Measurements from ENCODE around the gene HOXD8.

The HOXD8 gene

GRCh38 chr2:176128982-176129796 is at the start of gene HOXD8:
Gene HOXD8 (plus strand): TSS chr2:176129705. CDS start chr2:176130367, 662 bp downstream.
- TF ChIP-seq, protein P1, sequence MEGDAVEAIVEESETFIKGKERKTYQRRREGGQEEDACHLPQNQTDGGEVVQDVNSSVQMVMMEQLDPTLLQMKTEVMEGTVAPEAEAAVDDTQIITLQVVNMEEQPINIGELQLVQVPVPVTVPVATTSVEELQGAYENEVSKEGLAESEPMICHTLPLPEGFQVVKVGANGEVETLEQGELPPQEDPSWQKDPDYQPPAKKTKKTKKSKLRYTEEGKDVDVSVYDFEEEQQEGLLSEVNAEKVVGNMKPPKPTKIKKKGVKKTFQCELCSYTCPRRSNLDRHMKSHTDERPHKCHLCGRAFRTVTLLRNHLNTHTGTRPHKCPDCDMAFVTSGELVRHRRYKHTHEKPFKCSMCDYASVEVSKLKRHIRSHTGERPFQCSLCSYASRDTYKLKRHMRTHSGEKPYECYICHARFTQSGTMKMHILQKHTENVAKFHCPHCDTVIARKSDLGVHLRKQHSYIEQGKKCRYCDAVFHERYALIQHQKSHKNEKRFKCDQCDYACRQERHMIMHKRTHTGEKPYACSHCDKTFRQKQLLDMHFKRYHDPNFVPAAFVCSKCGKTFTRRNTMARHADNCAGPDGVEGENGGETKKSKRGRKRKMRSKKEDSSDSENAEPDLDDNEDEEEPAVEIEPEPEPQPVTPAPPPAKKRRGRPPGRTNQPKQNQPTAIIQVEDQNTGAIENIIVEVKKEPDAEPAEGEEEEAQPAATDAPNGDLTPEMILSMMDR (conservative IDR thresholded peaks at IDR 0.05; ENCODE audit: control insufficient read depth, insufficient read depth, low read depth, low read length): no peak
- peak; percentile 88 for DNase-seq (ENCODE audit: low read depth)
- peak within 1 kb of the TSS; percentile 71 for H3K4me3 ChIP-seq (ENCODE audit: control insufficient read depth, low read depth, low read length)

GRCh38 chr2:176079831-176080539 is 49.5 kb upstream of the HOXD8 start:
- no peak overlapping the region for H3K4me3 ChIP-seq (ENCODE audit: control insufficient read depth, low read depth, low read length)
- DNase-seq (ENCODE audit: low read depth): peak; percentile 54
- TF ChIP-seq, protein P1 (conservative IDR thresholded peaks at IDR 0.05; ENCODE audit: control insufficient read depth, insufficient read depth, low read depth, low read length): peak; percentile 38

DNA sequence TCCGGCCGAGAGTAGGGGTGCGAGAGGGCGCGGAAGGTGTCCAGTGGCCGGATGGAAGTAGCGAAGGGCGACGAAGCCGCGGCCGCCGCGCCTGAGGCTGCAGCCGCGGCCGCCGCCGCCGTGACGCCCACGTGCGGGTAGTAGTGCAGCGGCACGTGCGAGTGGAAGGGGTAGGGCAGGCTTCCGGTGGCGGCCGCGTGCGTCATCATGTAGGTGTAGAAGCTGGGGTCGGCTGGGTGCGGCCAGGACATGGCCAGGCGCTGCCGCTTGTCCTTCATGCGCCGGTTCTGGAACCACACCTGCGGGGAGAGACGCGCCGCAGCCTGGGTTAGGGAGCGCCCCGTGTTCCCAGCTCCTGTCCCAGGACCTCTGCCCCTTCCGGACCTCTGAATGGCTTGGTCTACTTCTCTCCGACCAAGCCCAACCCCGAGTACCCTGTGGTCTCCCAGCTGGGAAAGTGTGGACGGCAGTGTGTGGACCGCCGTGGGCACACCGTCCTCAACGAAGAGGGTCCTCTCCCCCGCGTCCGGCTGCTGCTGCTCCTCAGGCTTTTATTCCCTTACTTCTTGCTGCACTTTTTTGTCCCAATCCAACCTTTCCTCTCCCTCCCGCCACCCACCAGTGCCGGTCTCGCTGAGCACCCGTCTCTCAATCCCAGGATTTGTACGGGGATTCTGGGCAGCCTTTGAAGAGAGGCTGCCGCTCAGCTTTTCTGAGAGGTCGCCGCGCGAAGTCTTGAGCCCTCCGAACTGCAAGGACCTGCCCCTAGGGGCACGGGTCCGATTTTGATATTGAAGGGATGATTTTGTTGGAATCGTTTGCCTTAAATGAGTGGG is 48.7 kb upstream of the HOXD8 start:
- no peak overlapping the region for H3K4me3 ChIP-seq (ENCODE audit: control insufficient read depth, low read depth, low read length)
- DNase-seq (ENCODE audit: low read depth): no peak
- TF ChIP-seq, protein P1 (conservative IDR thresholded peaks at IDR 0.05; ENCODE audit: control insufficient read depth, insufficient read depth, low read depth, low read length): no peak

DNA sequence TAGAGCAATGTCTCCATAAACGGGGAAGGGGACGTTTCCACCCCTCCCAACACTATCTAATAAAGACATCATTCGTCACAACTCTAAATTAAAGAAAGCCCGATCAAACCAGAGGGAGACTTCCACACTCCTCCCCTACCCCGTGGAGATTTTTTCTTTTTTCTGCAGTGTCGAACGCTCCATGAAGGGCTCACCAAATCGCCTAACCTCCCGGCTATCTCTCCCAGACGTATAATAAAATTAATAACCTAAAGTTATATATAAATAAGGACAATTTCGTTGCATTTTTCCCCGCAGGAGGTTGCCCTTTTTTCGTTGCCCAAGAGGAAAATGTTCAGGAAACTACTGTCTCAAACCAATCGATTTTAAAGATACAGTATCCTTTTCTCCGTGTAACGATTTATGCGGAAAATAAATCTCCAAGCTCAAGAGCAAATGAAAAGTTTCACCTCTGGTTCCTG is 48.1 kb upstream of the HOXD8 start:
- no peak for DNase-seq (ENCODE audit: low read depth)
- TF ChIP-seq, protein P1 (conservative IDR thresholded peaks at IDR 0.05; ENCODE audit: control insufficient read depth, insufficient read depth, low read depth, low read length): no peak
- H3K4me3 ChIP-seq (ENCODE audit: control insufficient read depth, low read depth, low read length): no peak overlapping the region

- DNase-seq (ENCODE audit: low read depth): no peak
- TF ChIP-seq, protein P1 (conservative IDR thresholded peaks at IDR 0.05; ENCODE audit: control insufficient read depth, insufficient read depth, low read depth, low read length): no peak
- H3K4me3 ChIP-seq (ENCODE audit: control insufficient read depth, low read depth, low read length): no peak overlapping the region
These were observed 47.5 kb upstream of the HOXD8 start for GRCh38 chr2:176081837-176082524.

GRCh38 chr2:176082525-176082823 is 47.0 kb upstream of the HOXD8 start:
- TF ChIP-seq, protein P1 (conservative IDR thresholded peaks at IDR 0.05; ENCODE audit: control insufficient read depth, insufficient read depth, low read depth, low read length): no peak
- H3K4me3 ChIP-seq (ENCODE audit: control insufficient read depth, low read depth, low read length): no peak overlapping the region
- no peak for DNase-seq (ENCODE audit: low read depth)

All from fibroblast of mammary gland (primary cell).